ENCODE results near the gene TAF10.

DNA sequence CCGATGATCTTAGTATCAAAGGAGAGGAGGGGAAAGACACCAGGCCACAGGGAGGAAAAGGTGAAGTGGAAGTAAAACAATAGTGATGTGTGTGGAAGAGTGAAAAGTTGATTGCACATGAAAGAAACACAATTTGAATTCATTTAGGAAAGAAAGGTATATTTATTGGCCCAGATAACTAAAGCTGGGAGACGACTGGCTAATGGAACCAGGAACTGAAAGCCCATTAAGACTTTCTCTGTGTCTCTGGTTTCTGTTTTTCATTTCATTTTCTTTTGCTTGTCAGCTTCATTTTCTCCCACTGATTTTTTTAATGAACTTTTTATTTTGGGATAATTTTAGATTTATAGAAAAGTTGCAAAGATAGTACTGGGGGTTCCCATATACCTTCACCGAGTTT is 48.7 kb upstream of the TAF10 start:
- TF ChIP-seq, protein P1, sequence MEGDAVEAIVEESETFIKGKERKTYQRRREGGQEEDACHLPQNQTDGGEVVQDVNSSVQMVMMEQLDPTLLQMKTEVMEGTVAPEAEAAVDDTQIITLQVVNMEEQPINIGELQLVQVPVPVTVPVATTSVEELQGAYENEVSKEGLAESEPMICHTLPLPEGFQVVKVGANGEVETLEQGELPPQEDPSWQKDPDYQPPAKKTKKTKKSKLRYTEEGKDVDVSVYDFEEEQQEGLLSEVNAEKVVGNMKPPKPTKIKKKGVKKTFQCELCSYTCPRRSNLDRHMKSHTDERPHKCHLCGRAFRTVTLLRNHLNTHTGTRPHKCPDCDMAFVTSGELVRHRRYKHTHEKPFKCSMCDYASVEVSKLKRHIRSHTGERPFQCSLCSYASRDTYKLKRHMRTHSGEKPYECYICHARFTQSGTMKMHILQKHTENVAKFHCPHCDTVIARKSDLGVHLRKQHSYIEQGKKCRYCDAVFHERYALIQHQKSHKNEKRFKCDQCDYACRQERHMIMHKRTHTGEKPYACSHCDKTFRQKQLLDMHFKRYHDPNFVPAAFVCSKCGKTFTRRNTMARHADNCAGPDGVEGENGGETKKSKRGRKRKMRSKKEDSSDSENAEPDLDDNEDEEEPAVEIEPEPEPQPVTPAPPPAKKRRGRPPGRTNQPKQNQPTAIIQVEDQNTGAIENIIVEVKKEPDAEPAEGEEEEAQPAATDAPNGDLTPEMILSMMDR (IDR thresholded peaks at IDR 0.05; ENCODE audit: low read length), result no peak
- no peak for TF ChIP-seq EZH2 (IDR thresholded peaks at IDR 0.05; ENCODE audit: borderline replicate concordance, low read length)
